HAP-1 (cell line): ENCODE data around the gene CTSW.

Source experiments
- DNase-seq, 2 experiments: peaks; one replicate each; pipeline ENCODE4 v3.0.0-alpha.2; 2016 to 2020; ENCODE audit warnings: low spot score in 2 of 2
- H3K27me3 ChIP-seq: fragments of 250-450 bp; sonication (Bioruptor Pico); 2 replicates; pipeline ENCODE4 v1.5.1; 2020; ENCODE audit warnings: low read depth, mild to moderate bottlenecking, moderate library complexity
- H3K36me3 ChIP-seq: fragments of 250-450 bp; sonication (Bioruptor Pico); replicated peaks from 2 replicates; pipeline ENCODE4 v1.5.1; 2020; ENCODE audit warnings: mild to moderate bottlenecking
- H3K4me1 ChIP-seq: fragments of 250-450 bp; sonication (Bioruptor Pico); 2 replicates; pipeline ENCODE4 v1.5.1; 2020; ENCODE audit warnings: mild to moderate bottlenecking
- H3K4me3 ChIP-seq: fragments of 250-450 bp; sonication (Bioruptor Pico); 2 replicates; pipeline ENCODE4 v1.5.1; 2020; ENCODE audit warnings: mild to moderate bottlenecking, moderate library complexity
- H3K9me3 ChIP-seq: fragments of 250-450 bp; sonication (Bioruptor Pico); 2 replicates; pipeline ENCODE4 v1.5.1; 2020; ENCODE audit warnings: mild to moderate bottlenecking, moderate library complexity
- in situ Hi-C: fragments of 300-500 bp; cut with MboI; formaldehyde crosslinking; loops from 3 replicates; pipeline ENCODE4 v1.14.3; 2020; ENCODE audit warnings: low sequenced_read_pairs, inconsistent platforms, mixed read lengths

The CTSW gene

DNA sequence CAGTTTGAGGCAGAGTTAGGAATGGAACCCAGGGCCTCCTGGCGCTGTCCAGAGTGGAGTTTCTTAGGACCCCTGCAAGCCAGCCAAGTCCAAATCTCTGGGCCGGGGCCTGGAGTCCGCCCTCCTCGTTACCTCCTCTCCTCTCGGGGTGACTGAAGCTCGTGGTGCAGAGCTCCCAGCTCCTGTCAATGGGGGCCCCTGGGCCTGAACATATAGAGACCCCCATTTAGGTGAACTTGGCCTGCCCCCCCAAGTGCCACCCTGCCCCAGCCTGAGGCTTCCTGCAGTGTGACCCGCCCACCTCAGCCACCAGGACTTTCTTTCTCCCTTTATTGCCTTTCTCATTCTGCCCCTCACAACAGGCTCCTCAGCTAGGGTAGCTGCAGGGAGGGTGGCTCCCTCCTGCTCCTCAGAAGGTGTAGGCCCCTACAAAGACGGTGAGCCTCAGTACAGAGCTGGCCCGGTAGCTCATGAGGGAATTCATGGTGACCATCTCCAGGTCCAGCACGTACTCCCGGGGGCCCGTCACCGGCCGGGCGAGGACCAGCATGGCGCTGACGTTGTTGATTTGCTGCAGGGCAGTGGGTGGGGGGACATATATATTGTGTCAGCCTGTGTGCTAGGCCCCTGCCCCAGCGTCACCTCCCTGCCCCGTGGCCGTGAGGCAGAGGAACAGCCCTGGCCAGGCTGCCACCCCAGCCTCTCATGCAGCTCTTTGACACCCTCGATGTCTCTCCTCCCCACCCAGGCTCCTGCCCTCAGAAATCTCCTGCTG, 12.9 kb upstream of the CTSW start:
- in situ Hi-C loops = no loop called here
- no peak overlapping the region for H3K4me3 ChIP-seq
- no peaks in the 10 kb centered on the region for H3K4me1 ChIP-seq
- H3K9me3 ChIP-seq = no peaks in the 10 kb centered on the region
- DNase-seq = no peak
- no peaks in the 10 kb centered on the region for H3K27me3 ChIP-seq
- peaks cover 53% of the 10 kb centered on the region for H3K36me3 ChIP-seq

DNA sequence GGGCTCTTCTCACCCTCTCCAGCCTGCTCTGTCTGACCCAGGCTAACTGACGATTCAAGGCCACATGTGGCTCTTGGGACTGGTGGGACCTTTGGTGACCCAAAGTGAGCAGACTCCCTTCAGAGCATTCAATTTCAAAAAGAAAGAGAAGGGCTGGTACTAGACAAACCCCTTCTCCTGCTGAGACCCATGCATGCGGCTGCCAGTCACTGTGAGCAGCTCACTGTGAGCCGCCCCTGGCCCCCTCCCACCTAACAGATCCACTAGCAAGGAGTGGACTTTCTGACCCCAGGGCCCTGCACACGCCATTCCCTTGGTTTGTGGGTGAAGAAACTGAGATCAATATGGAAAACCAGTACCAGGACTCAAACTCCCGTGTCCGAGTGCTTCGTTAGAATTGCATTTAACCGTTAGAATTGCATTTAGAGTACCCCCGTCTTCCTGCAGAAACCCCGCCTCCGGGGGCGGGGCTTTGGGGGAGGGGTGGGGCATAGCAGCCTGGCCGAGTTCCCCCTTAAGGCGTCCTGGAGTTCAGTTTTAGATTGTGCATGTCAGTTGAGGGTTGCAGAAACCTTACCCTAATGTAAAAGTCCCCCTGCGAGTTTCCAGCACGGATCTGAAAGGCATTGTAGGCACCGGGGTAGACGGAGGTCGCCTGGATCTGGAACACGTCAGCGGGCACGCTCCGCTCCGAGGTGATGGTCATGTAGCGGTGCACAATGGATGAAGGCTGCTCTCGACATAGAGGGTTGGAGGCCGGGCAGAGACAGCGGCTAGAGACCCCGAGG, 12.2 kb upstream of the CTSW start:
- in situ Hi-C loops = no loop called here
- peak in 1 of 2 experiments; percentile 52 for DNase-seq
- H3K27me3 ChIP-seq = no peaks in the 10 kb centered on the region
- no peaks in the 10 kb centered on the region for H3K9me3 ChIP-seq
- peaks cover 46% of the 10 kb centered on the region for H3K36me3 ChIP-seq
- no peaks in the 10 kb centered on the region for H3K4me1 ChIP-seq
- no peak overlapping the region for H3K4me3 ChIP-seq

DNA sequence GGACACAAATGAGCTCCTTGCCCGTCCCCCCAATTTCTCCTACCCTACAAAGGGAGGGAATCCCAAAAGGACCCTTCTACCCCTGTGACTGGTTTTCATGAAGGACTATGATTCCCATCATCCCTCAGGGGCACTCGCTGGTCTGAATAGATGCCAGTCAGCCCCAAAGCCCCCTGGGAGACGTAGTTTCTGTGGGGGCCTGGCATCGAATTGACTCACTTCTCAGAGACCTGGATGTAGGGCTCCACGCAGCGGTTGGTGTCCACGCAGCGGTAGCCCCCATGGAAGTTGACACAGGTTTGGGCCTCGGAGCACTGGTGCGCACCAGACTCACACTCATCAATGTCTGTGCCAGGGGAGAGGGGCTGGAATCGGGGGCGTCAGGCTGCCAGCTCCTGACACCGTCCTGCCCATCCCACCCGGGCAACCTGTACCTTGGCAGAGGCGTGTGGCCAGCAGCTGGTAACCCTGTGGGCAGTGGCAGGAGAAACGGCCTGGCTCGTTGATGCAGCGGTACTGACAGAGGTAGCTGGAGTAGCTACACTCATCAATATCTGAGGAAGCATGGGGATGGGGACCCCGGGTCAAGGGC, 11.5 kb upstream of the CTSW start:
- no peak overlapping the region for H3K4me3 ChIP-seq
- no peaks in the 10 kb centered on the region for H3K9me3 ChIP-seq
- no peaks in the 10 kb centered on the region for H3K27me3 ChIP-seq
- in situ Hi-C loops = no loop called here
- peaks cover 1% of the 10 kb centered on the region; the same call in 1 of the 2 replicates for H3K4me1 ChIP-seq
- H3K36me3 ChIP-seq = peaks cover 39% of the 10 kb centered on the region
- DNase-seq = peak in 1 of 2 experiments; percentile 54

- in situ Hi-C loops = no loop called here
- peaks cover 33% of the 10 kb centered on the region for H3K36me3 ChIP-seq
- H3K9me3 ChIP-seq = no peaks in the 10 kb centered on the region
- no peak overlapping the region for H3K4me3 ChIP-seq
- no peaks in the 10 kb centered on the region for H3K27me3 ChIP-seq
- DNase-seq = no peak
- peaks cover 5% of the 10 kb centered on the region for H3K4me1 ChIP-seq
These were observed 10.7 kb upstream of the CTSW start for GRCh38 chr11:65868907-65869306.

- in situ Hi-C loops = no loop called here
- Histone ChIP-seq H3K9me3 (no peaks in the 10 kb centered on the region), H3K27me3 (no peaks in the 10 kb centered on the region), H3K4me1 (peaks cover 5% of the 10 kb centered on the region), H3K36me3 (peaks cover 24% of the 10 kb centered on the region), H3K4me3 (no peak overlapping the region)
- DNase-seq = no peak
These were observed 9.9 kb upstream of the CTSW start for GRCh38 chr11:65869643-65870306.

GRCh38 chr11:65870307-65870658, 9.4 kb upstream of the CTSW start:
- H3K4me1 ChIP-seq = peaks cover 5% of the 10 kb centered on the region
- in situ Hi-C loops = no loop called here

GRCh38 chr11:65870706-65871681, 8.6 kb upstream of the CTSW start:
- Histone ChIP-seq H3K27me3 (no peaks in the 10 kb centered on the region), H3K9me3 (no peaks in the 10 kb centered on the region), H3K4me3 (no peak overlapping the region), H3K4me1 (peaks cover 5% of the 10 kb centered on the region), H3K36me3 (peaks cover 12% of the 10 kb centered on the region)
- in situ Hi-C loops = no loop called here
- peak in 1 of 2 experiments; percentile 44 for DNase-seq

More at GRCh38 chr11:65870307-65870658, 9.4 kb upstream of the CTSW start:
- H3K36me3 ChIP-seq = peaks cover 19% of the 10 kb centered on the region
- no peaks in the 10 kb centered on the region for H3K27me3 ChIP-seq
- no peak for DNase-seq
- H3K9me3 ChIP-seq = no peaks in the 10 kb centered on the region
- H3K4me3 ChIP-seq = no peak overlapping the region

- Histone ChIP-seq H3K4me1 (peaks cover 5% of the 10 kb centered on the region), H3K9me3 (no peaks in the 10 kb centered on the region), H3K4me3 (no peak overlapping the region), H3K36me3 (peaks cover 6% of the 10 kb centered on the region), H3K27me3 (no peaks in the 10 kb centered on the region)
- DNase-seq = no peak
- in situ Hi-C loops = no loop called here
These were observed 7.7 kb upstream of the CTSW start for GRCh38 chr11:65871811-65872548.

DNA sequence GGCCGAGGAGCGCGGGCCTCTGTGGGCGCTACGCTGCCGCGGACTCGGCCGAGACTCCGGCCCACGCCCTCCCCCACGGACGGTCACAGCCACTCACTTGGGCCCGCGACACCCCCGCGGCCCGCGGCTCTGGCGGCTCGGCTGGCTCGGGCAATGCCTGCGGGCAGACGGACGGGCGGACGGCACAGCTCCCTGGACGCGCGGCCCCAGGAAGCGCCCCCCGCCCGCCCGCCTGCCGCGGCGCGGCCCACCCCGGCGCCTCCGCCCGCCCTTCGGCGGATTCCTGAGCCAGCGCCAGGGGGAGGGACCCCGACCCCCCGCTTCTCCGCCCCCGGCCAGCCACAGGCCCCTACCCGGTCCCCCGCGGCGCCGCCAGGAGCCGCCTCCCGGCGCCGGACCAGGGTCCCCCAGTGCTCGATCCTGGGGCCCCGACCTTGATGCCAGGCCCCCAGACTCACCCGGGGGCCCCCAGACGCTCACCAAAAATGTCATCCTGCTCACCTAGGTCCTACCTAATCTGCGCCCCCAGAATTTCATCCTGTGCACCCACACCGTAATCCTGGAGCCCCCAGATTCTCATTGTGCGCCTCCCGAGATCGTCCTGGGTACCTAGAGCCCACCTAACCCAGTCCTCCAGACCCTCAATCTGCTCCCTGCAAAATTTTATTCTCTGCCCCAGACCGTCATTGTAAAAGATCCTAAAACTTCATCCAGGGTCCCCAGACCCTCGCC, 6.9 kb upstream of the CTSW start, which contains the start of gene EFEMP2:
TSS of gene EFEMP2 (minus strand) at position 215 of the 732 bp plus-strand sequence. CDS start 446 bp downstream, outside the sequence.
- H3K4me1 ChIP-seq = peaks cover 5% of the 10 kb centered on the region
- peak within 1 kb of the TSS; percentile 31 for H3K4me3 ChIP-seq
- H3K36me3 ChIP-seq = peaks cover 6% of the 10 kb centered on the region; the same call in 1 of the 2 replicates
- H3K9me3 ChIP-seq = no peaks in the 10 kb centered on the region
- no peak for DNase-seq
- in situ Hi-C loops = no loop called here
- H3K27me3 ChIP-seq = no peaks in the 10 kb centered on the region

DNA sequence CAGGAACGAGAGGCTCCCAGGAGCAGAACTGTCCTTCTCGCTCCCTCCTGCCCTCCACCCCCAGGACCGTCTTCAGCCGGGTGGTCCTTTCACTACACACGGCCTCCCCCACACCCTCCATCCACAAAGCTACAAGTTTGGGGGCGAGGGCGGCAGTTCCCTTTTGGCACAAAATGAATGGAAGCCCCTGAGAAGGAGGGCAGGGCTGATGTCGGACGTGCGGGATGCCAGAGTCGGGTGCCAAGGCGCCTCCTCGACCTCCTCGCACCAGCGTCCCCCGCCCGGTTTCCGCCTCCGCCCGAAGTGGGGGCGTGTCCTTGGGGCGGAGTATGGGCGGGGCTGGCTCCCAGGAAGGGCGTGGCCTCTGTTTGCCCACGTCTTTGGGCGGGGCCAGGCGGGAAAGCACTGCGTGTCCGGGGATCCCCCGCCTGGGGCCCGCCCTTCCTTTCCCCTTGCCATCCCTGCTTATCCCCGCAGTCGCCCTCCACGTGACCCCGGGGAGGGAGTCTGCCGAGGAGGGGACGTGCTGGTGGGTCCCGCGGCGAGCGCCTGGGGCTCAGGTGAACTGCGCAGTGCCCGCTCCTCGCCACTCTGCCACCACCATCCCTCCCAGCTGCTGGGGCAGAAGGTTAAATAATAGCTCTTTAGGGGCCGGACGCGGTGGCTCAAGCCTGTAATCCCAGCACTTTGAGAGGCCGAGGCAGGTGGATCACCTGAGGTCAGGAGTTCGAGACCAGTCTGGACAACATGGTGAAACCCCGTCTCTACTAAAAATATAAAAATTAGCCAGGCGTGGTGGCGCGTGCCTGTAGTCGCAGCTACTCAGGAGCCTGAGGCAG, 6.1 kb upstream of the CTSW start:
- in situ Hi-C loops = no loop called here
- H3K36me3 ChIP-seq = no peaks in the 10 kb centered on the region
- DNase-seq = peak; percentile 87 to 96
- no peaks in the 10 kb centered on the region for H3K9me3 ChIP-seq
- peaks cover 5% of the 10 kb centered on the region for H3K4me1 ChIP-seq
- H3K4me3 ChIP-seq = peak overlapping the region; percentile 31
- H3K27me3 ChIP-seq = no peaks in the 10 kb centered on the region

DNA sequence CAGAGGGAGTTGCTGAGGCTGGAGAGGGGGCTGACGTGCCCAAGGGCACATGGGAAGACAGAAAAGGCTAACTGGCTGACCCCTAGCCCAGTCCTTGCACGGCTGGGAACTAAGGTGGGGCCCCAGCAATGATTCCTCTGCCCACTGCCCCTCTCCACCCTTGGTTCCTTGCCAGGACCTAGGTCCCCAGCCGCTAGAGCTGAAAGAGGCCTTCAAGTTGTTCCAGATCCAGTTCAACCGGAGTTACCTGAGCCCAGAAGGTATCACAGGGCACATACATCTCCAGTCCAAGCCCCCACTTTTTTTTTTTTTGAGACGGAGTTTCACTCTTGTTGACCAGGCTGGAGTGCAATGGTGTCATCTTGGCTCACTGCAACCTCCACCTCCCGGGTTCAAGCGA, 390 bp downstream of the CTSW start:
- peaks cover 2% of the 10 kb centered on the region; the same call in 1 of the 2 replicates for H3K4me1 ChIP-seq
- H3K27me3 ChIP-seq = no peaks in the 10 kb centered on the region
- H3K4me3 ChIP-seq = no peak overlapping the region
- H3K36me3 ChIP-seq = peaks cover 30% of the 10 kb centered on the region
- in situ Hi-C loops = loop anchor here (5.0 kb wide), 1 partner anchor 107 kb away; no protein-coding TSS in a partner anchor
- H3K9me3 ChIP-seq = no peaks in the 10 kb centered on the region
- no peak for DNase-seq
